OCI-LY7 (cell line): ENCODE measurements around the gene FHL3. TPM values are rescaled to one million over a fixed set of nuclear protein-coding genes. Genes with fewer than 3 reads are reported as not detected.

Source experiments
- BruUV-seq: library from RNA; stranded (reverse); fragments of 400-500 nt; replicated peaks from 2 replicates; lab custom pipeline; 2021; lab: Mats Ljungman, UMichigan
- CTCF ChIA-PET: fragments of 300-600 bp; sonication (Branson Sonifier 250); formaldehyde crosslinking; loops from one replicate; lab custom pipeline; 2022; ENCODE audit warnings: antibody characterized with exemption; ENCODE audit not compliant: unreplicated experiment; lab: Charles Lee
- POLR2A ChIA-PET: fragments of 300-600 bp; sonication (Branson Sonifier 250); formaldehyde crosslinking; loops from one replicate; lab custom pipeline; 2022; ENCODE audit warnings: antibody characterized with exemption; lab: Charles Lee
- DNase-seq: peaks from one replicate; pipeline ENCODE4 v3.0.0-alpha.2; 2015; ENCODE audit warnings: low spot score
- H2AFZ ChIP-seq: fragments of 200-600 bp; sonication (generic), shearing (Covaris generic); 2 replicates; pipeline ENCODE4 v1.6.1; 2014; ENCODE audit warnings: mild to moderate bottlenecking, antibody characterized with exemption, low read length, moderate library complexity
- H3K27ac ChIP-seq: fragments of 200-600 bp; sonication (generic); 2 replicates; pipeline ENCODE4 v1.5.1; 2014; ENCODE audit warnings: mixed run types, low read depth, mild to moderate bottlenecking, moderate library complexity, low read length, inconsistent platforms; ENCODE audit not compliant: poor library complexity, severe bottlenecking
- H3K36me3 ChIP-seq: fragments of 200-600 bp; sonication (generic); 2 replicates; pipeline ENCODE4 v1.6.1; 2014; ENCODE audit warnings: mild to moderate bottlenecking, antibody characterized with exemption, low read length, moderate library complexity, mixed read lengths; ENCODE audit not compliant: insufficient read depth
- H3K4me1 ChIP-seq: fragments of 200-600 bp; sonication (generic); 2 replicates; pipeline ENCODE4 v1.5.1; 2014; ENCODE audit warnings: mild to moderate bottlenecking, low read length; ENCODE audit not compliant: insufficient read depth, poor library complexity, severe bottlenecking
- H3K4me2 ChIP-seq: fragments of 200-600 bp; sonication (generic); 2 replicates; pipeline ENCODE4 v1.6.1; 2014; ENCODE audit warnings: mild to moderate bottlenecking, low read length
- H3K4me3 ChIP-seq: fragments of 200-600 bp; sonication (generic); 2 replicates; pipeline ENCODE4 v1.5.1; 2014; ENCODE audit warnings: mild to moderate bottlenecking, low read depth, low read length; ENCODE audit not compliant: poor library complexity, severe bottlenecking
- H3K79me2 ChIP-seq: fragments of 200-600 bp; sonication (generic); 2 replicates; pipeline ENCODE4 v1.6.1; 2016; ENCODE audit warnings: low read depth, mild to moderate bottlenecking, low read length, moderate library complexity, mixed read lengths; ENCODE audit not compliant: insufficient read depth
- H3K9me2 ChIP-seq: fragments of 200-600 bp; sonication (generic); 2 replicates; pipeline ENCODE4 v1.6.1; 2016; ENCODE audit warnings: mild to moderate bottlenecking, low read length, mixed read lengths; ENCODE audit not compliant: insufficient read depth
- H3K9me3 ChIP-seq: fragments of 200-600 bp; sonication (generic); 2 replicates; pipeline ENCODE4 v1.6.1; 2014; ENCODE audit warnings: mild to moderate bottlenecking, mixed run types, low read length, mixed read lengths
- H4K20me1 ChIP-seq: fragments of 200-600 bp; sonication (generic); 2 replicates; pipeline ENCODE4 v1.6.1; 2014; ENCODE audit warnings: mild to moderate bottlenecking, antibody characterized with exemption, low read length, moderate library complexity, mixed read lengths; ENCODE audit not compliant: insufficient read depth
- EZH2phosphoT487 ChIP-seq: fragments of 200-600 bp; sonication (generic); IDR thresholded peaks from 2 replicates; pipeline ENCODE4 v1.6.1; 2018; ENCODE audit warnings: low read depth, borderline replicate concordance, mild to moderate bottlenecking, mixed run types, antibody characterized with exemption, low read length, moderate library complexity, mixed read lengths
- intact Hi-C: fragments of 100-400 bp; cut with micrococcal nuclease; formaldehyde crosslinking; loops from one replicate; pipeline ENCODE4 v1.10.0; 2022; ENCODE audit not compliant: unreplicated experiment
- total RNA-seq, 2 experiments: library from RNA; depleted of rRNA in 1 of 2; stranded (reverse); fragments of >200 nt in 1 of 2; shearing (Covaris generic) in 1 of 2; gene quantifications; 2 replicates each; pipeline ENCODE4 v1.2.3, GENCODE V29; 2014 to 2022
- TF ChIP-seq, protein P1 (sequence below): fragments of 200-600 bp; sonication (generic); conservative IDR thresholded peaks from 2 replicates; pipeline ENCODE4 v1.5.1; 2014; ENCODE audit warnings: mild to moderate bottlenecking, antibody characterized with exemption, low read length, moderate library complexity, mixed read lengths

The FHL3 gene
- total RNA-seq, 2 experiments from 2014 or later, result 0.63 to 1.8 TPM

DNA sequence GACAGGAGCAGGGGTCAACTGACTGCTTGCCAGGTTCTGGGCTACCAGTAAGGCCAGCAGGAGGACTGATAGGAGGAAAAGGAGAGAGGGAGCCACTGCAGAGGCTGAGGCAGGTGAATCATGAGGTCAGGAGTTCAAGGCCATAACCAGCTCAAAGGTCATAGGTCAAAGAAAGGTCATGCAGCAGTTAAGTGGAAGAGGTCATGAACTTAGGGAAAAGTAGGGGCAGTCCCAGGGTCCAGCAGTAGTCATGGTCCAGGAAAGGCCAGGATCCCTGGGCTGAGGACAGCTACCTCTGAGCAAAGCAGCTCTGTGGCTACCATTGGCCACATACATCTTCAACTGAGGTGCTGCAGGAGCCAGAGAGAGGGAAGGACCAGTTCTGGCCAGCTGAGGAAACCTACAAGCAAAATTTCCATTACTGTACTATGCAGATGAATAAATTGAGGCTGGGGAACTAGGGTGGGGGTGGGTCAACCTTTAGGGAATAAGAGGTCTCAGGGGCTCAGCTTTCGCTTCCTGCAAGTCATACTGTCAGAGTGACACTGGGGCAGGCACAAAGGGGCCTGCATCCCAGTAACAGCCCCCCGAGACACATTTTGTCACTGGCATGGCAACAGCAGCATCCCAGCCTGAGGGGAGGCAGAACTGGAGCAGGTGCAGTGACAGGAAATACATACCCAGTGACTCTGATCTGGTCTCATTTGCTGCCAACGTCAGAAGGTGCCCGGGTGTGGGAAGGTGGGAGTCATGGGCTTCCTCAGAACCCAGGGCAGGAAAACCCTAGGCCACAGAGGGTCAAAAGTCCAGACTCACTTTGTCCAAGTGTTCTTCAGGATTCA is 53.3 kb downstream of the FHL3 start:
- ChIA-PET POLR2A (interaction anchor here (0.6 kb wide), 1 partner anchor 445 kb away, joined by 3 read pairs; no protein-coding TSS in a partner anchor), CTCF (interaction anchor here (0.5 kb wide), 1 partner anchor 567 kb away, joined by 3 read pairs; no protein-coding TSS in a partner anchor)
- DNase-seq, result peak; percentile 38
- Histone ChIP-seq H3K27ac (no peak overlapping the region), H2AFZ (no peak overlapping the region), H3K79me2 (no peaks in the 10 kb centered on the region), H3K4me1 (peaks cover 45% of the 10 kb centered on the region), H3K9me3 (no peaks in the 10 kb centered on the region), H3K4me3 (no peak overlapping the region), H3K4me2 (peak overlapping the region; percentile 14; the same call in 1 of the 2 replicates), H3K9me2 (no peaks in the 10 kb centered on the region), H3K36me3 (peaks cover 9% of the 10 kb centered on the region), H4K20me1 (no peaks in the 10 kb centered on the region)
- intact Hi-C loops, result no loop called here
- BruUV-seq, result no TSS peak
- no peak for TF ChIP-seq EZH2phosphoT487
- TF ChIP-seq, protein P1, sequence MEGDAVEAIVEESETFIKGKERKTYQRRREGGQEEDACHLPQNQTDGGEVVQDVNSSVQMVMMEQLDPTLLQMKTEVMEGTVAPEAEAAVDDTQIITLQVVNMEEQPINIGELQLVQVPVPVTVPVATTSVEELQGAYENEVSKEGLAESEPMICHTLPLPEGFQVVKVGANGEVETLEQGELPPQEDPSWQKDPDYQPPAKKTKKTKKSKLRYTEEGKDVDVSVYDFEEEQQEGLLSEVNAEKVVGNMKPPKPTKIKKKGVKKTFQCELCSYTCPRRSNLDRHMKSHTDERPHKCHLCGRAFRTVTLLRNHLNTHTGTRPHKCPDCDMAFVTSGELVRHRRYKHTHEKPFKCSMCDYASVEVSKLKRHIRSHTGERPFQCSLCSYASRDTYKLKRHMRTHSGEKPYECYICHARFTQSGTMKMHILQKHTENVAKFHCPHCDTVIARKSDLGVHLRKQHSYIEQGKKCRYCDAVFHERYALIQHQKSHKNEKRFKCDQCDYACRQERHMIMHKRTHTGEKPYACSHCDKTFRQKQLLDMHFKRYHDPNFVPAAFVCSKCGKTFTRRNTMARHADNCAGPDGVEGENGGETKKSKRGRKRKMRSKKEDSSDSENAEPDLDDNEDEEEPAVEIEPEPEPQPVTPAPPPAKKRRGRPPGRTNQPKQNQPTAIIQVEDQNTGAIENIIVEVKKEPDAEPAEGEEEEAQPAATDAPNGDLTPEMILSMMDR, result no peak

DNA sequence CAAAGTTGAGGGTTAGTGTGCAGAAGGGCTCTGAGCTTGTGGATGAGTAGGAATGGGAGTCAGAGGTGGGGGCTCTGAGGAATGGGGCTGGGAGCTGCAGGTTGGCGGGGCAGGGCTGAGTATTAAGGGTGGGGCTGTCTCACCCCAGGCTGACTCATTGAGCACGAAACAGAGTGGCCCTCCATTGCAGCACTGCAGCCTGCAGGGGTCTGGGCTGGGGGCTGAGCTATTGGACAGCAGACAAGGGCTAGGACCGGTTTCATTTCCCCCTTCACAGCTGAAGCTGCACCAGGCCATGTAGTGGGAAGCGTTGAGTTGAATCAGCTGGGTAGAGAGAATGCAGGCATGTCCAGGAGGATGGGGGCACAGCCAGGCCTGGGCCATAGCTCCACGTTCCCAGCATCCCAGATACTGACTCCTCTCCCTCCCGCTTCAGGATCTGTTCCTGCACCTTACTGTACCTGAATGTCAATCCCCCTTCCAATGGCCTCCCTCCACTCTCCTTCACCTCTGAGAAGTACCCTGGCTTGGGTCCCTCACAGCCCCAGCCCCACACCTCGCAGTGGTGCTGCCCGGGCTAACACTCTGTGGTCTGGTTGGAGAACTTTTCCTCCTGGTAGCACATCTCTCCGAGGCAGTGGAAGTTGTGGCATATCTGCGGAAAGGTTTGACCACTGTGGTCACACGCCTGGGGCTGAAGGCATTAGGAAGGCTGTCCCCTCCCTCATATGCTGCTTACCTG is 54.1 kb downstream of the FHL3 start:
- intact Hi-C loops, result no loop called here
- Histone ChIP-seq H3K4me3 (no peak overlapping the region), H3K4me2 (0 out of 2 replicates have a peak overlapping the region, but pooled peaks have one; percentile 5), H3K9me3 (no peaks in the 10 kb centered on the region), H3K27ac (no peak overlapping the region), H3K36me3 (peaks cover 1% of the 10 kb centered on the region; the same call in 1 of the 2 replicates), H3K4me1 (peaks cover 46% of the 10 kb centered on the region), H3K79me2 (no peaks in the 10 kb centered on the region), H2AFZ (no peak overlapping the region), H3K9me2 (no peaks in the 10 kb centered on the region), H4K20me1 (no peaks in the 10 kb centered on the region)
- ChIA-PET CTCF (interaction anchor here (0.5 kb wide), 2 partner anchors 567 to 984 kb away, joined by 3 read pairs; no protein-coding TSS in a partner anchor), POLR2A (interaction anchor here (0.6 to 1.6 kb wide), 5 partner anchors 13 to 1241 kb away, joined by 3 to 4 read pairs (median 3); no protein-coding TSS in a partner anchor)
- no TSS peak for BruUV-seq
- TF ChIP-seq EZH2phosphoT487, result no peak
- TF ChIP-seq, protein P1, result no peak
- DNase-seq, result peak; percentile 50
